ENCODE data around the gene RNF166. TPM values are rescaled to one million over a fixed set of nuclear protein-coding genes. Genes with fewer than 3 reads are reported as not detected.

The RNF166 gene
- polyA plus RNA-seq, 1 donor from 2014 or later = 34.4 TPM

DNA sequence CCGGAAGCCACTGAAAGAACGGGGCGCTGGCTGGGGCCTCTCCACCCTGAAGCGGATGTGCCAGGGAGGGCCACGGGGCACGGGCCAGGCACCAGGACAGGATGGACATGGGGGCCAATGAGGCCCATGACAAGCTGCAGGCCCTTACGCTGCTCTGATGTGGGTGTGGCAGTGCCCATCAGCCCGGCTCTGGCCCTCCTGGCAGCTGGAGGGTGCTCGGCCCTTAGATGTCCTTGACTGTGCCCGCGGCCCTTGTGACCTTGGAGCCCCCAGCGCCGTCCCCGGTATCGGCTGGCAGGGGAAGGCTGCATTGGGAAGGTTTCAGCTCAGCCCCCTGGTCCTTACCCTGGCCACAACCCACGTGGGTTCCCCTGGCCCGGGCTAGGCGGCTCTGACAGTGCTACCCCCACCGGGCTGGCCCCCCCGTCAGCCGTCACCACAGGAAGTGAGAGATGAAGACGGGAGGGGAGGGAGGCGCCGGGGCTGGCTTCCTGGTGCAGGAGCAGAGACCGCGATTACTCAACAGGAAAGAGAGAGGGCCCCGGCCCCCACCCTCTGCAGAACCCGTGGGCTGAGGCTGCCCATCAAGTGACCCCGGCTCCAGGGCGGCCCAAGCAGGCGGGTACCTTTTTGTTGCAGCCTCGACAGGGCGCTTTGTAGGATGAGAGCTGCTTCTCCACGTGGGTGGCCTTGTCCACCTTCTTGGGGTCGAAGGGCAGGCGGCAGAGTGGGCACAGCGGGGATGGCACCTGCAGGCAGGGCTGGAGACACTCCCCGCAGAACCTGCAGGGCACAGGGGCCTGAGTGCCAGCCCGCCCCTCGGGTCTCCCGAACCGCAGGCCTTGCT lies 5.3 kb downstream of the RNF166 start:
- H3K9me2 ChIP-seq (ENCODE audit: insufficient read depth, low read length) = no peaks in the 10 kb centered on the region
- peaks cover 9% of the 10 kb centered on the region for H3K79me2 ChIP-seq (replicated peaks; ENCODE audit: insufficient read depth, low read length)
- H3K27me3 ChIP-seq (ENCODE audit: insufficient read depth, low read depth, low read length) = no peaks in the 10 kb centered on the region
- H3K4me2 ChIP-seq (ENCODE audit: low read length) = no peak overlapping the region
- no peak overlapping the region for H3K27ac ChIP-seq (ENCODE audit: low read length)
- H3K4me3 ChIP-seq (ENCODE audit: low read length) = no peak overlapping the region
- H3K9me3 ChIP-seq (ENCODE audit: low read length) = no peaks in the 10 kb centered on the region
- TF ChIP-seq, protein P1, sequence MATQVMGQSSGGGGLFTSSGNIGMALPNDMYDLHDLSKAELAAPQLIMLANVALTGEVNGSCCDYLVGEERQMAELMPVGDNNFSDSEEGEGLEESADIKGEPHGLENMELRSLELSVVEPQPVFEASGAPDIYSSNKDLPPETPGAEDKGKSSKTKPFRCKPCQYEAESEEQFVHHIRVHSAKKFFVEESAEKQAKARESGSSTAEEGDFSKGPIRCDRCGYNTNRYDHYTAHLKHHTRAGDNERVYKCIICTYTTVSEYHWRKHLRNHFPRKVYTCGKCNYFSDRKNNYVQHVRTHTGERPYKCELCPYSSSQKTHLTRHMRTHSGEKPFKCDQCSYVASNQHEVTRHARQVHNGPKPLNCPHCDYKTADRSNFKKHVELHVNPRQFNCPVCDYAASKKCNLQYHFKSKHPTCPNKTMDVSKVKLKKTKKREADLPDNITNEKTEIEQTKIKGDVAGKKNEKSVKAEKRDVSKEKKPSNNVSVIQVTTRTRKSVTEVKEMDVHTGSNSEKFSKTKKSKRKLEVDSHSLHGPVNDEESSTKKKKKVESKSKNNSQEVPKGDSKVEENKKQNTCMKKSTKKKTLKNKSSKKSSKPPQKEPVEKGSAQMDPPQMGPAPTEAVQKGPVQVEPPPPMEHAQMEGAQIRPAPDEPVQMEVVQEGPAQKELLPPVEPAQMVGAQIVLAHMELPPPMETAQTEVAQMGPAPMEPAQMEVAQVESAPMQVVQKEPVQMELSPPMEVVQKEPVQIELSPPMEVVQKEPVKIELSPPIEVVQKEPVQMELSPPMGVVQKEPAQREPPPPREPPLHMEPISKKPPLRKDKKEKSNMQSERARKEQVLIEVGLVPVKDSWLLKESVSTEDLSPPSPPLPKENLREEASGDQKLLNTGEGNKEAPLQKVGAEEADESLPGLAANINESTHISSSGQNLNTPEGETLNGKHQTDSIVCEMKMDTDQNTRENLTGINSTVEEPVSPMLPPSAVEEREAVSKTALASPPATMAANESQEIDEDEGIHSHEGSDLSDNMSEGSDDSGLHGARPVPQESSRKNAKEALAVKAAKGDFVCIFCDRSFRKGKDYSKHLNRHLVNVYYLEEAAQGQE (IDR thresholded peaks at IDR 0.05; ENCODE audit: borderline replicate concordance) = no peak
- no peak for TF ChIP-seq POLR2AphosphoS5 (IDR thresholded peaks at IDR 0.05)
- TF ChIP-seq EP300 (conservative IDR thresholded peaks at IDR 0.05; ENCODE audit: poor library complexity, severe bottlenecking) = no peak
- TF ChIP-seq TAF1 (IDR thresholded peaks at IDR 0.05; ENCODE audit: low read depth) = no peak
- no peak for TF ChIP-seq MXI1 (conservative IDR thresholded peaks at IDR 0.05; ENCODE audit: poor library complexity, severe bottlenecking)
- H2AFZ ChIP-seq (ENCODE audit: low read depth, low read length) = no peak overlapping the region
- H3K36me3 ChIP-seq (ENCODE audit: insufficient read depth, low read length) = no peaks in the 10 kb centered on the region
- H3K9ac ChIP-seq (ENCODE audit: low read length) = no peak overlapping the region
- H4K20me1 ChIP-seq (ENCODE audit: insufficient read depth) = no peaks in the 10 kb centered on the region
- H3F3A ChIP-seq (ENCODE audit: insufficient read depth, low read length, poor library complexity, severe bottlenecking) = no peaks in the 10 kb centered on the region

DNA sequence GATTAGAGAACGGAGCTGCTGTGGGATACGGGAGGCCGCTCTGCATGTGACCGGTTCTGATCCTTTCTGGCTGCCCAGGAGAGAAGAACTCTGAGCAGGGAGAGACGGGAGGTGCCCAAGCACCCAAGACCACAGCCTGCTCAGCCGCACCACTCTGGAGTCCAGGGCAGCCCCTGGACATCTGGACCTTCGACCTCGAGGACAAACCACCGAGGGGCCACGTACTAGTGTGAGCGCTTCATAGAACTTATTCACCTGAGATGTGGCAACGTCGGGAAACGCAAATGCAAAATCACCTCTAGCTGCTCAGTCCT lies 5.9 kb downstream of the RNF166 start:
- H3K4me2 ChIP-seq (ENCODE audit: low read length) = no peak overlapping the region
- no peaks in the 10 kb centered on the region for H3F3A ChIP-seq (ENCODE audit: insufficient read depth, low read length, poor library complexity, severe bottlenecking)
- TF ChIP-seq EZH2 (IDR thresholded peaks at IDR 0.05; ENCODE audit: borderline replicate concordance, insufficient read depth, low read length, poor library complexity, severe bottlenecking) (no peak), TAF1 (IDR thresholded peaks at IDR 0.05; ENCODE audit: low read depth) (no peak), MXI1 (conservative IDR thresholded peaks at IDR 0.05; ENCODE audit: poor library complexity, severe bottlenecking) (no peak), SMC3 (conservative IDR thresholded peaks at IDR 0.05; ENCODE audit: poor library complexity) (no peak), EP300 (conservative IDR thresholded peaks at IDR 0.05; ENCODE audit: poor library complexity, severe bottlenecking) (no peak), POLR2AphosphoS5 (IDR thresholded peaks at IDR 0.05) (no peak), RAD21 (conservative IDR thresholded peaks at IDR 0.05) (no peak)
- TF ChIP-seq, protein P1 (IDR thresholded peaks at IDR 0.05; ENCODE audit: borderline replicate concordance) = no peak
- TF ChIP-seq, protein P2, sequence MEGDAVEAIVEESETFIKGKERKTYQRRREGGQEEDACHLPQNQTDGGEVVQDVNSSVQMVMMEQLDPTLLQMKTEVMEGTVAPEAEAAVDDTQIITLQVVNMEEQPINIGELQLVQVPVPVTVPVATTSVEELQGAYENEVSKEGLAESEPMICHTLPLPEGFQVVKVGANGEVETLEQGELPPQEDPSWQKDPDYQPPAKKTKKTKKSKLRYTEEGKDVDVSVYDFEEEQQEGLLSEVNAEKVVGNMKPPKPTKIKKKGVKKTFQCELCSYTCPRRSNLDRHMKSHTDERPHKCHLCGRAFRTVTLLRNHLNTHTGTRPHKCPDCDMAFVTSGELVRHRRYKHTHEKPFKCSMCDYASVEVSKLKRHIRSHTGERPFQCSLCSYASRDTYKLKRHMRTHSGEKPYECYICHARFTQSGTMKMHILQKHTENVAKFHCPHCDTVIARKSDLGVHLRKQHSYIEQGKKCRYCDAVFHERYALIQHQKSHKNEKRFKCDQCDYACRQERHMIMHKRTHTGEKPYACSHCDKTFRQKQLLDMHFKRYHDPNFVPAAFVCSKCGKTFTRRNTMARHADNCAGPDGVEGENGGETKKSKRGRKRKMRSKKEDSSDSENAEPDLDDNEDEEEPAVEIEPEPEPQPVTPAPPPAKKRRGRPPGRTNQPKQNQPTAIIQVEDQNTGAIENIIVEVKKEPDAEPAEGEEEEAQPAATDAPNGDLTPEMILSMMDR (IDR thresholded peaks at IDR 0.05; ENCODE audit: poor library complexity, severe bottlenecking) = no peak
- no peaks in the 10 kb centered on the region for H3K9me2 ChIP-seq (ENCODE audit: insufficient read depth, low read length)
- H3K79me2 ChIP-seq (replicated peaks; ENCODE audit: insufficient read depth, low read length) = peaks cover 5% of the 10 kb centered on the region
- no peak overlapping the region for H2AFZ ChIP-seq (ENCODE audit: low read depth, low read length)
- H3K4me3 ChIP-seq (ENCODE audit: low read length) = no peak overlapping the region
- H3K9ac ChIP-seq (ENCODE audit: low read length) = no peak overlapping the region
- no peaks in the 10 kb centered on the region for H3K36me3 ChIP-seq (ENCODE audit: insufficient read depth, low read length)
- H3K9me3 ChIP-seq (ENCODE audit: low read length) = no peaks in the 10 kb centered on the region
- H4K20me1 ChIP-seq (ENCODE audit: insufficient read depth) = no peaks in the 10 kb centered on the region
- H3K27ac ChIP-seq (ENCODE audit: low read length) = no peak overlapping the region
- H3K27me3 ChIP-seq (ENCODE audit: insufficient read depth, low read depth, low read length) = no peaks in the 10 kb centered on the region

All from neural cell (in vitro differentiated cells).